Measurements from ENCODE around the gene PRR15L. TPM values are rescaled to one million over a fixed set of nuclear protein-coding genes. Genes with fewer than 3 reads are reported as not detected.
"Not testable (repeated sequence)": the region's sequence is repeated elsewhere in the genome, so short reads cannot be mapped to it uniquely, and the experiment has no call there.

PRR15L gene
- total and polyA plus RNA-seq, 4 donors: 0.17 to 0.27 TPM; not detected in 2

- Histone ChIP-seq H3K9me3 (ENCODE audit: control insufficient read depth, insufficient read depth, low read length) (no peaks in the 10 kb centered on the region), H3K4me1 (ENCODE audit: control insufficient read depth, insufficient read depth, low read length) (peaks cover 60% of the 10 kb centered on the region), H3K36me3 (ENCODE audit: control insufficient read depth, insufficient read depth, low read length) (no peaks in the 10 kb centered on the region), H3K4me3 (ENCODE audit: low read depth, low read length) (no peak overlapping the region), H3K27ac (ENCODE audit: low read depth, low read length) (peak overlapping the region; percentile 2), H3K27me3 (ENCODE audit: control insufficient read depth, insufficient read depth, low read length) (no peaks in the 10 kb centered on the region)
- 10% methylated on average over 8 of the region's 14 CpGs for WGBS (ENCODE audit: insufficient coverage)
- peak in 2 of 6 donors; percentile 62 to 80 for DNase-seq (ENCODE audit: low read depth in 4 of 6, low spot score in 6 of 6)
Measured at GRCh38 chr17:47990962-47991731, 33.5 kb upstream of the PRR15L start.

GRCh38 chr17:47989700-47990099 is 32.0 kb upstream of the PRR15L start:
- Histone ChIP-seq H3K36me3 (ENCODE audit: control insufficient read depth, insufficient read depth, low read length) (no peaks in the 10 kb centered on the region), H3K27ac (ENCODE audit: low read depth, low read length) (no peak overlapping the region), H3K27me3 (ENCODE audit: control insufficient read depth, insufficient read depth, low read length) (no peaks in the 10 kb centered on the region), H3K4me1 (ENCODE audit: control insufficient read depth, insufficient read depth, low read length) (peaks cover 48% of the 10 kb centered on the region), H3K9me3 (ENCODE audit: control insufficient read depth, insufficient read depth, low read length) (no peaks in the 10 kb centered on the region), H3K4me3 (ENCODE audit: low read depth, low read length) (no peak overlapping the region)
- WGBS (ENCODE audit: insufficient coverage): no CpG with 5 or more reads among the region's 1 CpG
- no peak for DNase-seq (ENCODE audit: low read depth in 4 of 6, low spot score in 6 of 6)

GRCh38 chr17:47989159-47989558 is 31.5 kb upstream of the PRR15L start:
- H3K36me3 ChIP-seq (ENCODE audit: control insufficient read depth, insufficient read depth, low read length): peaks cover 3% of the 10 kb centered on the region
- peaks cover 43% of the 10 kb centered on the region for H3K4me1 ChIP-seq (ENCODE audit: control insufficient read depth, insufficient read depth, low read length)
- no peak overlapping the region for H3K27ac ChIP-seq (ENCODE audit: low read depth, low read length)
- no peak for DNase-seq (ENCODE audit: low read depth in 4 of 6, low spot score in 6 of 6)
- H3K27me3 ChIP-seq (ENCODE audit: control insufficient read depth, insufficient read depth, low read length): no peaks in the 10 kb centered on the region
- WGBS (ENCODE audit: insufficient coverage): 46% methylated on average over 6 of the region's 10 CpGs
- no peaks in the 10 kb centered on the region for H3K9me3 ChIP-seq (ENCODE audit: control insufficient read depth, insufficient read depth, low read length)
- no peak overlapping the region for H3K4me3 ChIP-seq (ENCODE audit: low read depth, low read length)

- peaks cover 38% of the 10 kb centered on the region for H3K4me1 ChIP-seq (ENCODE audit: control insufficient read depth, insufficient read depth, low read length)
- not testable (repeated sequence) for H3K4me3 ChIP-seq (ENCODE audit: low read depth, low read length); H3K27me3 ChIP-seq (ENCODE audit: control insufficient read depth, insufficient read depth, low read length); H3K36me3 ChIP-seq (ENCODE audit: control insufficient read depth, insufficient read depth, low read length); DNase-seq (ENCODE audit: low read depth in 4 of 6, low spot score in 6 of 6); H3K27ac ChIP-seq (ENCODE audit: low read depth, low read length); H3K9me3 ChIP-seq (ENCODE audit: control insufficient read depth, insufficient read depth, low read length)
- 100% methylated on average over 1 of the region's 1 CpG for WGBS (ENCODE audit: insufficient coverage)
Measured at GRCh38 chr17:47988445-47988844, 30.8 kb upstream of the PRR15L start.

- peaks cover 13% of the 10 kb centered on the region for H3K36me3 ChIP-seq (ENCODE audit: control insufficient read depth, insufficient read depth, low read length)
- H3K27ac ChIP-seq (ENCODE audit: low read depth, low read length): peak overlapping the region; percentile 64
- H3K27me3 ChIP-seq (ENCODE audit: control insufficient read depth, insufficient read depth, low read length): no peaks in the 10 kb centered on the region
- no peak overlapping the region for H3K4me3 ChIP-seq (ENCODE audit: low read depth, low read length)
- peak in 2 of 6 donors; percentile 86 for DNase-seq (ENCODE audit: low read depth in 4 of 6, low spot score in 6 of 6)
- no peaks in the 10 kb centered on the region for H3K9me3 ChIP-seq (ENCODE audit: control insufficient read depth, insufficient read depth, low read length)
- WGBS (ENCODE audit: insufficient coverage): 16% methylated on average over 10 of the region's 17 CpGs
- H3K4me1 ChIP-seq (ENCODE audit: control insufficient read depth, insufficient read depth, low read length): peaks cover 35% of the 10 kb centered on the region
Measured at GRCh38 chr17:47987240-47987835, 29.7 kb upstream of the PRR15L start.

- no peak overlapping the region for H3K27ac ChIP-seq (ENCODE audit: low read depth, low read length)
- no peak for DNase-seq (ENCODE audit: low read depth in 4 of 6, low spot score in 6 of 6)
- no CpG with 5 or more reads among the region's 5 CpGs for WGBS (ENCODE audit: insufficient coverage)
- H3K4me3 ChIP-seq (ENCODE audit: low read depth, low read length): no peak overlapping the region
- no peaks in the 10 kb centered on the region for H3K9me3 ChIP-seq (ENCODE audit: control insufficient read depth, insufficient read depth, low read length)
- peaks cover 21% of the 10 kb centered on the region for H3K36me3 ChIP-seq (ENCODE audit: control insufficient read depth, insufficient read depth, low read length)
- peaks cover 29% of the 10 kb centered on the region for H3K4me1 ChIP-seq (ENCODE audit: control insufficient read depth, insufficient read depth, low read length)
- no peaks in the 10 kb centered on the region for H3K27me3 ChIP-seq (ENCODE audit: control insufficient read depth, insufficient read depth, low read length)
Measured at GRCh38 chr17:47986520-47986919, 28.8 kb upstream of the PRR15L start.

GRCh38 chr17:47983492-47984223 is 26.0 kb upstream of the PRR15L start:
- no peaks in the 10 kb centered on the region for H3K9me3 ChIP-seq (ENCODE audit: control insufficient read depth, insufficient read depth, low read length)
- 76% methylated on average over 7 of the region's 11 CpGs for WGBS (ENCODE audit: insufficient coverage)
- H3K4me3 ChIP-seq (ENCODE audit: low read depth, low read length): no peak overlapping the region
- peaks cover 44% of the 10 kb centered on the region for H3K36me3 ChIP-seq (ENCODE audit: control insufficient read depth, insufficient read depth, low read length)
- H3K27me3 ChIP-seq (ENCODE audit: control insufficient read depth, insufficient read depth, low read length): no peaks in the 10 kb centered on the region
- peaks cover 22% of the 10 kb centered on the region for H3K4me1 ChIP-seq (ENCODE audit: control insufficient read depth, insufficient read depth, low read length)
- no peak overlapping the region for H3K27ac ChIP-seq (ENCODE audit: low read depth, low read length)
- DNase-seq (ENCODE audit: low read depth in 4 of 6, low spot score in 6 of 6): no peak

DNA sequence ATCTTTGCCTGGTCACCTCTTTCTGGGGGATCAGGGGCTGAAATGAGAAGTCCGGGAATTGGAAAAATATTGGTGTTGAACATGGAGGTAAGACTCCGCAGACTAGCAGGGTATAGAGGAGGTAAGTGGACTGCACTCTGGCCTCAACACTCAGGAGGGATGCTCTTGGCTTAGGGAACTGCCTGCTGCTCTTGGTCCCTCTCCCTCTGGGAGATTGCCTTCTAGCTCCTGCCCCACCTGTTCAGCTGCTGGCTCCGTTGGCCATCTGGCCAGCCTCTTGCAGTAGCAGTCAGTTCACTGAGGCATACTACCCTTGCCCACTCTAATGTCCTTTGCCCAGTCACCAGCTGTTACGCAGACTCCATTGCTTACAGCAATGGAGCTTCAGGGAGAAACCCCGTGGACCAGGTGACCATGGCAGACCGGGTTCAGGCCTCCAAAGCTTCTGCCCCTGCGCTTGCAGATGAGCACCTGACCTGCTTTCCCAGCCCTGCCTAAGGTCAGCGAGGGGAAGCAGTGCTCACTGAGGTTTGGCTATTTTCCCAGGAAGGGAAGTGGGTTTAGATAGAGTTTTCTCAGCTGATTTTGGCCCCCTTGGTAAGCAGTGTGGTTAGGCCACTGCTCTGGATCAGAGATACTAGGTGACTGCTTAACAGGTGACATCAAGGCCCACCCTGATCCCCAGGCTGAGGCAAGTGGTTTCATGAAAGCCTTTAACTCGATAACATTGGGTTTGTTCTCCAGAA is 25.1 kb upstream of the PRR15L start:
- no peak overlapping the region for H3K27ac ChIP-seq (ENCODE audit: low read depth, low read length)
- WGBS (ENCODE audit: insufficient coverage): 76% methylated on average over 9 of the region's 9 CpGs
- no peaks in the 10 kb centered on the region for H3K9me3 ChIP-seq (ENCODE audit: control insufficient read depth, insufficient read depth, low read length)
- H3K27me3 ChIP-seq (ENCODE audit: control insufficient read depth, insufficient read depth, low read length): no peaks in the 10 kb centered on the region
- DNase-seq (ENCODE audit: low read depth in 4 of 6, low spot score in 6 of 6): peak in 1 of 6 donors; percentile 18
- peaks cover 47% of the 10 kb centered on the region for H3K36me3 ChIP-seq (ENCODE audit: control insufficient read depth, insufficient read depth, low read length)
- peaks cover 20% of the 10 kb centered on the region for H3K4me1 ChIP-seq (ENCODE audit: control insufficient read depth, insufficient read depth, low read length)
- no peak overlapping the region for H3K4me3 ChIP-seq (ENCODE audit: low read depth, low read length)

DNA sequence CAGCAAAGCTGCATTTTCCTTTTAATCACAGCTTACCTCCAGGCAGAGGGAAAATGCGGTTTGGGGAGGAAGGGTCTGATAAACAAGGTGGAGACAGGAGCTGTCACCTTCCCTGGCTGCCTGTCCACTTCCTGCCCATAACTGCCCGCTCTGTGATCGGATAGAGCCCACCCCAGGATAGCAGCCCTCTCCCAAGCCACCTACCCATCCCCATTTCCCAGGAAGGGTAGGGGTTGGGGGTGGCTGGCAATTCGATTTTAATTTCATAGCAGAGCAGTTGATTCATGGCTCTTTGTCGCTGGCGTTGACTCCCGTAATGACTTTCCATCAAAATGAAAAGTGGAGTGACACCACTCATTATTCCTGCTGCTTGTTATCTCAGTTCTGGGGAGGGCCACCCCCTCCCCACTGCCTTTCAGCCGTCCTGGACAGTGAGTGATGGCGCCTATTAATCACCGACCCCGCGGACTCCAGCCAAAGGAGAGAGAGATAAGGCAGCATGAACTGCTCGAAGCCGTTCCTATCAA is 24.5 kb upstream of the PRR15L start:
- WGBS (ENCODE audit: insufficient coverage): 58% methylated on average over 6 of the region's 14 CpGs
- no peak overlapping the region for H3K27ac ChIP-seq (ENCODE audit: low read depth, low read length)
- peaks cover 53% of the 10 kb centered on the region for H3K36me3 ChIP-seq (ENCODE audit: control insufficient read depth, insufficient read depth, low read length)
- no peaks in the 10 kb centered on the region for H3K27me3 ChIP-seq (ENCODE audit: control insufficient read depth, insufficient read depth, low read length)
- no peaks in the 10 kb centered on the region for H3K9me3 ChIP-seq (ENCODE audit: control insufficient read depth, insufficient read depth, low read length)
- peaks cover 14% of the 10 kb centered on the region for H3K4me1 ChIP-seq (ENCODE audit: control insufficient read depth, insufficient read depth, low read length)
- no peak overlapping the region for H3K4me3 ChIP-seq (ENCODE audit: low read depth, low read length)
- DNase-seq (ENCODE audit: low read depth in 4 of 6, low spot score in 6 of 6): peak in 1 of 6 donors; percentile 47

Measured in spinal cord (tissue), 10 donors.